GM13977 (cell line): ENCODE measurements around the gene OFD1.
A peak's percentile ranks its signal among the peaks of the same experiment; 100 is the strongest.

Experiments used
- DNase-seq: peaks from one replicate; pipeline ENCODE4 v3.0.0; 2012; ENCODE audit warnings: low spot score
- in situ Hi-C: fragments of 300-500 bp; cut with MboI; formaldehyde crosslinking; loops from one replicate; pipeline ENCODE4 v1.12.0; 2022; ENCODE audit warnings: low sequenced_read_pairs, low pct_unique_long_range_greater_than_20kb, mixed read lengths, inconsistent platforms; ENCODE audit not compliant: unreplicated experiment
- TF ChIP-seq, protein P1 (sequence below): IDR thresholded peaks from 2 replicates; pipeline ENCODE4 v1.5.1; 2012; ENCODE audit warnings: mild to moderate bottlenecking, control low read depth; ENCODE audit not compliant: insufficient read depth; ENCODE audit errors: extremely low read depth, missing control alignments

OFD1 gene

DNA sequence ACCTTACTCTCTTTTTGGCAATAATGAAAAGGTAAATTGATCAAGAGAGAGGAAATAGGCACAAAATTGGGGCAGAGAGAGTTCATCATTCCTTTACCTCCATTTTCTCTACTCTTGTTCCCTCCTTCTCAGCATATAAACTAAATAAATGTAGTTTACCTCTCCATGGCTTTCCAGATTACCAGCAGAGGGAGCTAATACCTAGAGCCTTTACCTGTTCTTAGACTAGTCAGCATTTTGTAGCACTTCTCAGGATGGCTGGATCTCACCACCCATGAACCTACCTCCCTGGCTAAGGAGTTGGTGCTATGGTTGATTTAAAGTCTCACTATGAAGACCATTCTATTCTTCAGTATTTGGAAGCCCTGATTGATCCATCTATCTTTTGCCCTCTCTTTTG lies 15.7 kb downstream of the OFD1 start:
- in situ Hi-C loops, result loop anchor here (25.0 kb wide), 1 partner anchor 287 kb away; the partner anchor contains the start of gene GEMIN8
- TF ChIP-seq, protein P1, sequence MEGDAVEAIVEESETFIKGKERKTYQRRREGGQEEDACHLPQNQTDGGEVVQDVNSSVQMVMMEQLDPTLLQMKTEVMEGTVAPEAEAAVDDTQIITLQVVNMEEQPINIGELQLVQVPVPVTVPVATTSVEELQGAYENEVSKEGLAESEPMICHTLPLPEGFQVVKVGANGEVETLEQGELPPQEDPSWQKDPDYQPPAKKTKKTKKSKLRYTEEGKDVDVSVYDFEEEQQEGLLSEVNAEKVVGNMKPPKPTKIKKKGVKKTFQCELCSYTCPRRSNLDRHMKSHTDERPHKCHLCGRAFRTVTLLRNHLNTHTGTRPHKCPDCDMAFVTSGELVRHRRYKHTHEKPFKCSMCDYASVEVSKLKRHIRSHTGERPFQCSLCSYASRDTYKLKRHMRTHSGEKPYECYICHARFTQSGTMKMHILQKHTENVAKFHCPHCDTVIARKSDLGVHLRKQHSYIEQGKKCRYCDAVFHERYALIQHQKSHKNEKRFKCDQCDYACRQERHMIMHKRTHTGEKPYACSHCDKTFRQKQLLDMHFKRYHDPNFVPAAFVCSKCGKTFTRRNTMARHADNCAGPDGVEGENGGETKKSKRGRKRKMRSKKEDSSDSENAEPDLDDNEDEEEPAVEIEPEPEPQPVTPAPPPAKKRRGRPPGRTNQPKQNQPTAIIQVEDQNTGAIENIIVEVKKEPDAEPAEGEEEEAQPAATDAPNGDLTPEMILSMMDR, result peak; percentile 66
- DNase-seq, result peak; percentile 33

DNA sequence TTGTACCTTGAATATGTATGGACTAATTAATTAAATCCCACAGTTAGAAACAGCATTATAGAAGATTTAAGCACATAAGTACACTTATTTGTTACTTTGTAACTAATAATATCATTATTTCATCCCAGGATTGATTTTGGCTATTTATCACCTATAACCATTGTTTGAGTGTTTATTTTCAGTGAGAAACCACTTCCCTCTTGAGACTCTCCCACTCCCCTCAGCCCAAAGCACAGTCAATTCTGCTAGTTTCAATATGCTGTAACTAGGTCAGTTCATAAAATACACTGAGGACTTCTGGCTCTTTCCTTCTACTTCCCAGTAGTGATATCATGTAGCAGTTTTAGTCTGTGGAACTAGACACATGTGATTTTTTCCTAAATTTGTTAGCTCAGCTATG lies 16.3 kb downstream of the OFD1 start:
- in situ Hi-C loops, result loop anchor here (25.0 kb wide), 1 partner anchor 286 kb away; the partner anchor contains the start of gene GEMIN8
- TF ChIP-seq, protein P1, result no peak
- DNase-seq, result no peak

DNA sequence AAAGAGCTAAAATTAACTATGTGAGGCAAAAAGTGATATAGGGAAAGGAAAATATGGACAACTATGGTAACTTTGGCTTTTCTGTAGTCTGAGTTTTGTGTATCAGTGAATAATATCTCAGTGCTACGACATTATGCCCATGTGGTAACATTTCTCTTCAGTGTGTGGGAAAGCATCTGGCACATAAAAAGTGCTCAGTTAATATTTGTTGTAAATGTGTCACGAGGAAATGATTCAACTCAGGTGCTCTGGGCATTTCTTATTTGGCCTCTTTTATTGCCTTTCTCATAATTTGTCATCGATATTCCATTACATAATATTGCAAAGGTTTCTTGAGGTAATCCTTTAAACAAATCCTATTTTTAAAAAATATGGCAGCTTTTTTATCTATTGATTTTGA lies 17.6 kb downstream of the OFD1 start:
- DNase-seq, result no peak
- TF ChIP-seq, protein P1, result no peak
- in situ Hi-C loops, result loop anchor here (25.0 kb wide), 1 partner anchor 285 kb away; the partner anchor contains the start of gene GEMIN8

DNA sequence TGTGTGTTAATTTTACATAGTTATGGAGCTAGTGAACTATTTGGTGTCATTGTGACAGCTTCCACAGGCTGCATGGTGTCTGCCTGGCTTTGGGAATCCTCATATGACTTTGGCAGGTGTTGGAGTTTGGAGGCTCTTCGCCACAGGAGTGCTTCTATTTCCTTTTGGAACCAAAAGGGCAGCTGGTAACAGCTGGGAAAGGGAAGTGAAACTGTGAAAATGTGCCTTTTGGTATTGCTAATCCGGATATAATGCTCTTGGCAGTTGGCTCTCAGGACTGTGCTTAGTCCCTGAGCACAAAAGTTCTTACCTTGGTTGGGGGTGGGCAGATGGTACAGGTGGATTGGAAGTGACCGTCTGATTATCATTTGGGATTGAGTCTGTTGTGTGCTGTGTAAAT lies 18.1 kb downstream of the OFD1 start:
- TF ChIP-seq, protein P1, result no peak
- no peak for DNase-seq

DNA sequence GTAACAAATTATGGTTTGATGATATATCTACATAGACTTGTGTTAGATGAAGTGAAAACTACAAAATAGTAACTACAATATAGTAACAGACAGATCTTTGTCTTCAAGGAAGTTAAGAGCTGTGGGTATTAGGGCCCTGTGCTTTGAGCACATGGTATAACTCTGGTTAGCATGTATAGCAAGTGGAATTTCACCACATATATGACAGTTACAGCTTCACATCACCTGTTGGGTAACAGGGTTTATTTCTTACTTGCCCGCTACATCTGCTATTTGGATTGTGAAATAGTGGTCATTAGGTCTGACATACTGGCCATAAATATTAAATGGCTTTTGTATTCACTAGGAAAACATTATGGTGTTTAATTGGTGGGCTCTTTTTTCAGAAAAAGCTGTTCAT lies 20.2 kb downstream of the OFD1 start:
- in situ Hi-C loops, result loop anchor here (25.0 kb wide), 1 partner anchor 283 kb away; the partner anchor contains the start of gene GEMIN8
- TF ChIP-seq, protein P1, result no peak
- DNase-seq, result no peak

More for the DNA sequence above, 18.1 kb downstream of the OFD1 start:
- in situ Hi-C loops, result loop anchor here (25.0 kb wide), 1 partner anchor 285 kb away; the partner anchor contains the start of gene GEMIN8

DNA sequence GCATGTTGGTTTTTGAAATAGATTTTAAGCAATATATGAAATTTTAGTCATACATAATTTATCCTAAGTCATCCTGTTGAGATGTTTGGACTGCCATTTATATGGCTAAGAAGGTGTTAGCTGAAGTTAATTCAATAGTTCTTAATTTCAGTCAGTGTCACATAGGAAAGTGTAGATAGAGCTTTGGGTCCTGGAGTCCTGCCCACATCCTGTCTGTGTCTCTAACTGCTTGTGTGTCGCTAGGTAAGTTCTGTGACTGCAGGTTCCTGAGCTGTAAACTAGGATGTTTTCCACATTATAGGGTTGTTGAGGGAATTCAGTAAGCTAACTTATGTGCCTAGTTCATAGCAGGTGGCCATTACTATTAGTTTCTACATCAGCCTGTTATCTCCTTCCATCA lies 20.7 kb downstream of the OFD1 start:
- DNase-seq, result no peak
- TF ChIP-seq, protein P1, result no peak
- in situ Hi-C loops, result loop anchor here (25.0 kb wide), 1 partner anchor 282 kb away; the partner anchor contains the start of gene GEMIN8
